ENCODE results near the gene SPC25. TPM values are rescaled to one million over a fixed set of nuclear protein-coding genes. Genes with fewer than 3 reads are reported as not detected.
"Not testable (repeated sequence)": the region's sequence is repeated elsewhere in the genome, so short reads cannot be mapped to it uniquely, and the experiment has no call there.

SPC25 gene
- total RNA-seq, 3 donors from 2014 or later (not counting 1 experiment from before 2014, with no cell fraction given), result 0.45 to 1.0 TPM; not detected in 1

DNA sequence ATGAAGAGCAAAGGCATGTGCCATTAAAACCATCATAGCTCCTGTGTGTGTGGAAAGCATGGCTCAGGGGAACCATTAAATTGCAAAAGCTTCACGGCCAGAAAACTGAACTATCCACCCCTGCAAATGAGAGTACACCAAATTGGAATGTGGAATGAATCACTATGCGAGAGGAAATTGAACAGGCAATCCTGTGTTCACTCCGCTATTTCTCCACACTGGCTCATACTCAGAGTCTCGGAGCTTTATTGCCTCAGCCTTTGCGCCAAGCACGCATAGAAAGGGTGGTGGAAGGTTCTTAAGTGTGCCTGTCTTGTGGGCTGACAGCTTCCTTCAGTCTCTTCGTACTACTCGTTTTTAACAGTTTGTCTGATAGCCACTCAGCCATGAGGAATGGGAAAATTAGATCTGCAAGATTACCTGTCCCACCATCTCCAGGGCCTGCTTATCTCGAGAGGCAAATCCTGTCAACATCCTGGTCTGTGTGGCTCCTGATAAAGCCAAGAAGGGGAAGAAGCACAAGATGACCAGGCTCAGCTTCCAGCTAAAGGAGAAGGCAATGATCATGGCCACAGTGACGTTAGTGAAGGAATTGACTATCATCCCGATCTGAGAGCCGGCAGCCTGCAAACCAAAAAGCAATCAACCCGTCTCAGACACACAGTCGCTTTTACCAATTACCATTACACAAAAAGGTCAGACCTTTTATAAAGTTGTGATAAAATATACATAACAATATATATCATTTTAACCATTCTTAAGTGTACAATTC, 45.8 kb upstream of the SPC25 start:
- Mint-ChIP-seq H3K4me3 (no peak overlapping the region), H3K27me3 (ENCODE audit: low read depth in 2 of 2) (peaks cover 9 to 26% of the 10 kb centered on the region in 2 donors), H3K36me3 (no peaks in the 10 kb centered on the region), H3K27ac (no peak overlapping the region), H3K4me1 (no peaks in the 10 kb centered on the region), H3K9me3 (no peaks in the 10 kb centered on the region)
- WGBS (ENCODE audit: insufficient coverage), result 52% methylated on average over 12 of the region's 14 CpGs
- H3K4me1 ChIP-seq (ENCODE audit: control insufficient read depth, insufficient read depth, low read length), result no peaks in the 10 kb centered on the region
- H3K27ac ChIP-seq (ENCODE audit: low read length), result no peak overlapping the region
- H3K4me3 ChIP-seq (ENCODE audit: low read length), result no peak overlapping the region
- intact Hi-C loops (cut with micrococcal nuclease), result no loop called here
- H3K9me3 ChIP-seq (ENCODE audit: control insufficient read depth, insufficient read depth, low read length), result no peaks in the 10 kb centered on the region
- H3K27me3 ChIP-seq (ENCODE audit: control insufficient read depth, insufficient read depth, low read length), result no peaks in the 10 kb centered on the region
- TF ChIP-seq, protein P1, sequence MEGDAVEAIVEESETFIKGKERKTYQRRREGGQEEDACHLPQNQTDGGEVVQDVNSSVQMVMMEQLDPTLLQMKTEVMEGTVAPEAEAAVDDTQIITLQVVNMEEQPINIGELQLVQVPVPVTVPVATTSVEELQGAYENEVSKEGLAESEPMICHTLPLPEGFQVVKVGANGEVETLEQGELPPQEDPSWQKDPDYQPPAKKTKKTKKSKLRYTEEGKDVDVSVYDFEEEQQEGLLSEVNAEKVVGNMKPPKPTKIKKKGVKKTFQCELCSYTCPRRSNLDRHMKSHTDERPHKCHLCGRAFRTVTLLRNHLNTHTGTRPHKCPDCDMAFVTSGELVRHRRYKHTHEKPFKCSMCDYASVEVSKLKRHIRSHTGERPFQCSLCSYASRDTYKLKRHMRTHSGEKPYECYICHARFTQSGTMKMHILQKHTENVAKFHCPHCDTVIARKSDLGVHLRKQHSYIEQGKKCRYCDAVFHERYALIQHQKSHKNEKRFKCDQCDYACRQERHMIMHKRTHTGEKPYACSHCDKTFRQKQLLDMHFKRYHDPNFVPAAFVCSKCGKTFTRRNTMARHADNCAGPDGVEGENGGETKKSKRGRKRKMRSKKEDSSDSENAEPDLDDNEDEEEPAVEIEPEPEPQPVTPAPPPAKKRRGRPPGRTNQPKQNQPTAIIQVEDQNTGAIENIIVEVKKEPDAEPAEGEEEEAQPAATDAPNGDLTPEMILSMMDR (IDR thresholded peaks at IDR 0.05), result no peak
- no peaks in the 10 kb centered on the region for H3K36me3 ChIP-seq (ENCODE audit: control insufficient read depth, insufficient read depth, low read length)
- ATAC-seq, result no peak
- no peak for DNase-seq

DNA sequence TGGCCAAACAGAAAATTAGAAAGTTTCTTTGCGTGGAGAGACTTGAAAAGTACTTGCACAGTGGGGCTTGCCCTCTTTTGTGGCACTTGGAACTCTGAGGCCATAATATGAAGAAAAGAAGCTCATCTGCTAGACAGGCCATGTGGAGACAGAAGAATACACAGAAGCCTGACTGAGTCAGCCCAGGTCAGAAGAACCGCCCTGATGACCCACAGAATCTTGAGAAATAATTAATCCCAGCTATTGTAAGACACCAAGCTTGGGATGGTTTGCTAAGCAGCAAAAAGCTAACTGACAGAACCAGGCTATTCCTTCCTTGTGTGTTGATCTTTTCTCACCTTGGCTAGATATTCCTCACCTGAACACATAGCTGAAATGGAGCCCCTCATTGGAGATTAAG, 44.6 kb upstream of the SPC25 start:
- no peak overlapping the region for H3K4me3 Mint-ChIP-seq

DNA sequence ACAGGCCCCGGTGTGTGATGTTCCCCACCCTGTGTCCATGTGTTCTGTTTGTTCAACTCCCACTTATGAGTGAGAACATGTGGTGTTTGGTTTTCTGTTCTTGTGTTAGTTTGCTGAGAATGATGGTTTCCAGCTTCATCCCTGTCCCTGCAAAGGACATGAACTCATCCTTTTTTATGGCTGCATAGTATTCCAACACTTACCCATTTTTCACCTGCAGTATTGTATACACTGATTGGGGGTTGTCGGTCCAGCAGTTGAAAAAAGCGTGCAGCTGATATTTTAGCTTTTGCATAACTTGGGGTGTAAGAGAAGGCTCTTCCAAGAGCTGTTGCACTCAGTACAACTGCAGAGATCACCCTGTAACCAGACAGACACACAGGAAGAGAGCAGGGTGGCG, 41.9 kb upstream of the SPC25 start:
- DNase-seq; H3K27ac ChIP-seq (ENCODE audit: low read length); H3K4me1 Mint-ChIP-seq; H3K4me1 ChIP-seq (ENCODE audit: control insufficient read depth, insufficient read depth, low read length); H3K36me3 ChIP-seq (ENCODE audit: control insufficient read depth, insufficient read depth, low read length); H3K9me3 ChIP-seq (ENCODE audit: control insufficient read depth, insufficient read depth, low read length); H3K36me3 Mint-ChIP-seq; H3K27ac Mint-ChIP-seq; intact Hi-C loops (cut with micrococcal nuclease); H3K4me3 ChIP-seq (ENCODE audit: low read length); H3K9me3 Mint-ChIP-seq; H3K27me3 ChIP-seq (ENCODE audit: control insufficient read depth, insufficient read depth, low read length); ATAC-seq; H3K4me3 Mint-ChIP-seq: not testable (repeated sequence)
- WGBS (ENCODE audit: insufficient coverage), result 93% methylated on average over 3 of the region's 4 CpGs
- H3K27me3 Mint-ChIP-seq (ENCODE audit: low read depth in 2 of 2), result peaks cover 10 to 39% of the 10 kb centered on the region in 2 donors

More for the DNA sequence above, 44.6 kb upstream of the SPC25 start:
- no peaks in the 10 kb centered on the region for H3K36me3 ChIP-seq (ENCODE audit: control insufficient read depth, insufficient read depth, low read length)
- Mint-ChIP-seq H3K27ac (no peak overlapping the region), H3K27me3 (ENCODE audit: low read depth in 2 of 2) (peaks cover 9 to 26% of the 10 kb centered on the region in 2 donors), H3K36me3 (no peaks in the 10 kb centered on the region), H3K9me3 (no peaks in the 10 kb centered on the region), H3K4me1 (no peaks in the 10 kb centered on the region)
- 93% methylated on average over 2 of the region's 2 CpGs for WGBS (ENCODE audit: insufficient coverage)
- H3K27me3 ChIP-seq (ENCODE audit: control insufficient read depth, insufficient read depth, low read length), result no peaks in the 10 kb centered on the region
- TF ChIP-seq, protein P1 (IDR thresholded peaks at IDR 0.05), result no peak
- intact Hi-C loops (cut with micrococcal nuclease), result no loop called here
- H3K4me1 ChIP-seq (ENCODE audit: control insufficient read depth, insufficient read depth, low read length), result no peaks in the 10 kb centered on the region
- ATAC-seq (no peak), DNase-seq (no peak)
- H3K27ac ChIP-seq (ENCODE audit: low read length), result no peak overlapping the region
- H3K4me3 ChIP-seq (ENCODE audit: low read length), result no peak overlapping the region
- no peaks in the 10 kb centered on the region for H3K9me3 ChIP-seq (ENCODE audit: control insufficient read depth, insufficient read depth, low read length)

DNA sequence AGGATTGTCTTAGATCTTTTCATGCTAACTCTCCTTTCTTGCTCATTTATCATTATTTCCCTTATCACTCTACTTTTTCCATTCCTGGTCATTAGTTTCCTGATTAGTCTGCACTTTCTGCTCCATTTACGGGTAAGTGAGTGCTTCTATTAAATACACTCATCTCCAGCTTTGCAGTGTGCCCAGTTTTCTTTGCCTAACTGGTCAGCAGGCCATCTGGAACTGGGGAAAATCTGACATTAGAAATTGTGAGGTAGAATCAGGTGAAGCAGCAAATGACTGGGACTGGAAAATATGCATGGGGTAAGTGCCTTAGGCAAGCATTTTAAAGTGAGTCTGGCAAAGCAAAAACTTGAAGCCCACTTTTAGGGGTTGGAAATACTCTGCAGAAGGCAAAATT, 40.0 kb upstream of the SPC25 start:
- no peaks in the 10 kb centered on the region for H3K4me1 ChIP-seq (ENCODE audit: control insufficient read depth, insufficient read depth, low read length)
- intact Hi-C loops (cut with micrococcal nuclease), result no loop called here
- TF ChIP-seq, protein P1 (IDR thresholded peaks at IDR 0.05), result no peak
- H3K27ac ChIP-seq (ENCODE audit: low read length), result no peak overlapping the region
- no peak overlapping the region for H3K4me3 ChIP-seq (ENCODE audit: low read length)
- no peak overlapping the region for H3K27ac Mint-ChIP-seq
- no peaks in the 10 kb centered on the region for H3K4me1 Mint-ChIP-seq
- H3K4me3 Mint-ChIP-seq, result no peak overlapping the region
- H3K36me3 ChIP-seq (ENCODE audit: control insufficient read depth, insufficient read depth, low read length), result no peaks in the 10 kb centered on the region
- peaks cover 8 to 39% of the 10 kb centered on the region in 2 donors for H3K27me3 Mint-ChIP-seq (ENCODE audit: low read depth in 2 of 2)
- no peaks in the 10 kb centered on the region for H3K36me3 Mint-ChIP-seq
- H3K9me3 Mint-ChIP-seq, result no peaks in the 10 kb centered on the region
- H3K9me3 ChIP-seq (ENCODE audit: control insufficient read depth, insufficient read depth, low read length), result no peaks in the 10 kb centered on the region
- DNase-seq (no peak), ATAC-seq (no peak)
- WGBS (ENCODE audit: insufficient coverage), result 100% methylated on average over 1 of the region's 1 CpG
- peaks cover 3% of the 10 kb centered on the region for H3K27me3 ChIP-seq (ENCODE audit: control insufficient read depth, insufficient read depth, low read length)
